ENCODE results near the gene RPL10A.

Gene RPL10A

GRCh38 chr6:35493307-35493983, 25.2 kb downstream of the RPL10A start:
- DNase-seq: no peak

GRCh38 chr6:35494161-35494563, 26.0 kb downstream of the RPL10A start:
- no peak for DNase-seq

GRCh38 chr6:35495258-35496035, 27.2 kb downstream of the RPL10A start:
- no peak for DNase-seq

GRCh38 chr6:35496036-35496840, 28.0 kb downstream of the RPL10A start:
- no peak for DNase-seq

GRCh38 chr6:35496841-35497570, 28.8 kb downstream of the RPL10A start, which contains the start of gene TEAD3:
Gene TEAD3 (minus strand): TSS chr6:35497079.
- DNase-seq: no peak

- no peak for DNase-seq
These were observed 29.6 kb downstream of the RPL10A start for GRCh38 chr6:35497571-35498421.

GRCh38 chr6:35498422-35499067, 30.3 kb downstream of the RPL10A start:
- no peak for DNase-seq

GRCh38 chr6:35499372-35499771, 31.2 kb downstream of the RPL10A start:
- no peak for DNase-seq

GRCh38 chr6:35500782-35501181, 32.6 kb downstream of the RPL10A start:
- DNase-seq: no peak

GRCh38 chr6:35501784-35502183, 33.6 kb downstream of the RPL10A start:
- no peak for DNase-seq

GRCh38 chr6:35503534-35503933, 35.3 kb downstream of the RPL10A start:
- DNase-seq: no peak

- no peak for DNase-seq
These were observed 37.8 kb downstream of the RPL10A start for GRCh38 chr6:35505999-35506412.

- no peak for DNase-seq
These were observed 38.3 kb downstream of the RPL10A start for GRCh38 chr6:35506536-35506935.

GRCh38 chr6:35507221-35507620, 39.0 kb downstream of the RPL10A start:
- DNase-seq: no peak

- DNase-seq: no peak
These were observed 39.8 kb downstream of the RPL10A start for GRCh38 chr6:35508027-35508426.

- DNase-seq: no peak
These were observed 40.3 kb downstream of the RPL10A start for GRCh38 chr6:35508542-35508941.

- DNase-seq: no peak
These were observed 42.8 kb downstream of the RPL10A start for GRCh38 chr6:35510916-35511561.

- no peak for DNase-seq
These were observed 43.4 kb downstream of the RPL10A start for GRCh38 chr6:35511562-35511941.

GRCh38 chr6:35512006-35512405, 43.8 kb downstream of the RPL10A start:
- DNase-seq: no peak

GRCh38 chr6:35512740-35513139, 44.5 kb downstream of the RPL10A start, which contains the start of gene TULP1:
Gene TULP1 (minus strand): TSS chr6:35512896. CDS start chr6:35512858, 38 bp downstream.
- DNase-seq: no peak

GRCh38 chr6:35514587-35514986, 46.4 kb downstream of the RPL10A start:
- no peak for DNase-seq
